Measurements from ENCODE around the gene ACO2. TPM values are rescaled to one million over a fixed set of nuclear protein-coding genes. Genes with fewer than 3 reads are reported as not detected.

The ACO2 gene
- polyA plus RNA-seq, 1 of the 3 experiments (the other 2 are of a cell fraction) = 47.0 TPM

DNA sequence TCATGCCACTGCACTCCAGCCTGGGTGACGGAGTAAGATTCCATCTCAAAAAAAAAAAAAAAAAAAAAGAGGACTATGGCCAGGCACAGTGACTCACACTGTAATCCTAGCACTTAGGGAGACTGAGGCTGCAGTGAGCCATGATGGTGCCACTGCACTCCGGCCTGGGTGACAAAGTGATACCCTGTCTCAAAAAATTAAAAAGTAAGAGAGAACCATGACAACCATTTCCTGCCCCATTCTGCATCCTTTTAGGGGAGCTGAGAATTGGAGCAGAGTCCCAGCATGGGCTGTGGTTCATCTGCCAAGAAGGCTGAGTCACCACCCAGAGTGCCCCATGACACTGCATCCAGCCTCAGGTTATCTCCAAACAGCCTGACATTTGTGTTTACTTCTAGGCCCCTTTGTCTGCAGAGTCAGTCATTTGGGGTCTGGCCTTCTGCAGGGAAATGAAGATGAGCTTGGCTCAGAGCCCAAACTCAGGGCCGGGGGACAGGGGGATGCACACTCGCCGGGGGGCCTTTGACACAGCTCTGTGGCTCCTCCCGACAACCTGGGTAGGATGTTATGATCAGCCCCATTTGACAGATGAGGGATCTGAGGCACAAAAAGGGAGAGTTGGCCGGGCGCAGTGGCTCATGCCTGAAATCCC lies 96.6 kb downstream of the ACO2 start:
- H3K4me1 ChIP-seq (ENCODE audit: control insufficient read depth in 1 of 2, insufficient read depth in 2 of 2, low read depth in 1 of 2, low read length in 1 of 2) = peaks cover 0 to 28% of the 10 kb centered on the region in 2 experiments; a peak in 1 of 4 replicates
- TF ChIP-seq FOSL2 (IDR thresholded peaks at IDR 0.05; ENCODE audit: borderline replicate concordance, low read depth) = peak; percentile 23; the same call in 1 of the 2 replicates
- TF ChIP-seq, protein P1, sequence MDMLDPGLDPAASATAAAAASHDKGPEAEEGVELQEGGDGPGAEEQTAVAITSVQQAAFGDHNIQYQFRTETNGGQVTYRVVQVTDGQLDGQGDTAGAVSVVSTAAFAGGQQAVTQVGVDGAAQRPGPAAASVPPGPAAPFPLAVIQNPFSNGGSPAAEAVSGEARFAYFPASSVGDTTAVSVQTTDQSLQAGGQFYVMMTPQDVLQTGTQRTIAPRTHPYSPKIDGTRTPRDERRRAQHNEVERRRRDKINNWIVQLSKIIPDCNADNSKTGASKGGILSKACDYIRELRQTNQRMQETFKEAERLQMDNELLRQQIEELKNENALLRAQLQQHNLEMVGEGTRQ (IDR thresholded peaks at IDR 0.05; ENCODE audit: borderline replicate concordance, low read depth, low read length) = no peak
- peak; percentile 22; the same call in 1 of the 2 replicates for TF ChIP-seq JUND (IDR thresholded peaks at IDR 0.05)
- TF ChIP-seq REST (IDR thresholded peaks at IDR 0.05; ENCODE audit: low read depth, low read length) = no peak
- TF ChIP-seq, protein P2, sequence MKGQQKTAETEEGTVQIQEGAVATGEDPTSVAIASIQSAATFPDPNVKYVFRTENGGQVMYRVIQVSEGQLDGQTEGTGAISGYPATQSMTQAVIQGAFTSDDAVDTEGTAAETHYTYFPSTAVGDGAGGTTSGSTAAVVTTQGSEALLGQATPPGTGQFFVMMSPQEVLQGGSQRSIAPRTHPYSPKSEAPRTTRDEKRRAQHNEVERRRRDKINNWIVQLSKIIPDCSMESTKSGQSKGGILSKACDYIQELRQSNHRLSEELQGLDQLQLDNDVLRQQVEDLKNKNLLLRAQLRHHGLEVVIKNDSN (IDR thresholded peaks at IDR 0.05; ENCODE audit: borderline replicate concordance, low read depth) = no peak
- no peak for TF ChIP-seq ZBTB33 (IDR thresholded peaks at IDR 0.05; ENCODE audit: borderline replicate concordance, low read depth)
- no peak for TF ChIP-seq SMC3 (IDR thresholded peaks at IDR 0.05; ENCODE audit: low read depth, low read length)
- TF ChIP-seq TCF12 (IDR thresholded peaks at IDR 0.05) = no peak
- no peak for TF ChIP-seq ELF1 (IDR thresholded peaks at IDR 0.05)
- no peak for TF ChIP-seq GABPA (IDR thresholded peaks at IDR 0.05; ENCODE audit: low read depth)
- TF ChIP-seq NFIC (IDR thresholded peaks at IDR 0.05; ENCODE audit: borderline replicate concordance) = peak; percentile 72
- H3K4me2 ChIP-seq = peak overlapping the region; percentile 44; the same call in 1 of the 2 replicates
- no peak overlapping the region for H3K4me3 ChIP-seq (ENCODE audit: low read depth in 2 of 2, low read length in 1 of 2)
- peak overlapping the region; percentile 28 to 77 for H3K27ac ChIP-seq (ENCODE audit: low read depth in 2 of 2, low read length in 1 of 2)
- H3K27me3 ChIP-seq (ENCODE audit: insufficient read depth) = no peaks in the 10 kb centered on the region
- H3K79me2 ChIP-seq (ENCODE audit: insufficient read depth) = no peaks in the 10 kb centered on the region
- no peaks in the 10 kb centered on the region for H3K9me2 ChIP-seq
- no peaks in the 10 kb centered on the region for H4K20me1 ChIP-seq (ENCODE audit: insufficient read depth)
- ChIA-PET POLR2A (no interaction called here), CTCF (no interaction called here)
- no peaks in the 10 kb centered on the region for H3K9me3 ChIP-seq
- H2AFZ ChIP-seq (ENCODE audit: low read depth) = no peak overlapping the region
- H3F3A ChIP-seq (replicated peaks; ENCODE audit: insufficient read depth) = peaks cover 17% of the 10 kb centered on the region
- H3K9ac ChIP-seq = no peak overlapping the region
- H3K36me3 ChIP-seq (replicated peaks in 1 of 2; ENCODE audit: control insufficient read depth in 1 of 2, insufficient read depth in 2 of 2, low read length in 1 of 2) = no peaks in the 10 kb centered on the region
- WGBS (ENCODE audit: low lambda C conversion rate) = 30% methylated on average over 5 of the region's 8 CpGs
- no peak for DNase-seq
